M059J (cell line): ENCODE results near the gene SYPL1. TPM values are rescaled to one million over a fixed set of nuclear protein-coding genes. Genes with fewer than 3 reads are reported as not detected.

Experiments
- DNase-seq: peaks from one replicate; pipeline ENCODE4 v3.0.0-alpha.2; 2012; ENCODE audit warnings: low read depth
- total RNA-seq: library from RNA; depleted of rRNA; stranded (reverse); fragments of >200 nt; shearing (Covaris generic); gene quantifications from 2 replicates; pipeline ENCODE4 v1.2.3, GENCODE V29; 2014

The SYPL1 gene
- total RNA-seq, 1 experiment from 2014 or later, result 98.5 TPM

GRCh38 chr7:106094780-106095179 is 17.3 kb downstream of the SYPL1 start:
- DNase-seq, result no peak

GRCh38 chr7:106092204-106092603 is 19.9 kb downstream of the SYPL1 start:
- DNase-seq, result no peak

GRCh38 chr7:106089647-106090046 is 22.5 kb downstream of the SYPL1 start:
- DNase-seq, result no peak

DNA sequence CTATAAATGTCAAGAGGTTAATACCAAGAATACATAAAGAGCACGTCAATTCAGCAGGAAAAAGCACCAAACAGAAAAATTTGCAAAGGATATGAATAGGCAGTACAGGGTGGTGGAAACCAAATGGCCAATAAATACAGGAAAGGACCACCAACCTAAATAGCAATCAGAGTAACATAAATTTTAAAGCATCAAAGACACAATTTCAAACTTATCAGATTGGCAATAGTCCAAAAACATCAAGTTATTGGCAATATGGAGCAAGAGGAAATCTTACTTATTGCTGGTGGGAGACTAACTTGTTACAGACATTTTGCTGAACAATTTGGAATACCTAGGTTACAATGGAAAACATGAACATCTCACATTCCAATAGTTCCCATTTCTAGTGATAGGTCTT is 24.1 kb downstream of the SYPL1 start:
- no peak for DNase-seq

GRCh38 chr7:106086062-106086461 is 26.1 kb downstream of the SYPL1 start:
- no peak for DNase-seq

GRCh38 chr7:106085015-106085414 is 27.1 kb downstream of the SYPL1 start:
- no peak for DNase-seq

- no peak for DNase-seq
Measured at GRCh38 chr7:106083717-106084116, 28.4 kb downstream of the SYPL1 start.

DNA sequence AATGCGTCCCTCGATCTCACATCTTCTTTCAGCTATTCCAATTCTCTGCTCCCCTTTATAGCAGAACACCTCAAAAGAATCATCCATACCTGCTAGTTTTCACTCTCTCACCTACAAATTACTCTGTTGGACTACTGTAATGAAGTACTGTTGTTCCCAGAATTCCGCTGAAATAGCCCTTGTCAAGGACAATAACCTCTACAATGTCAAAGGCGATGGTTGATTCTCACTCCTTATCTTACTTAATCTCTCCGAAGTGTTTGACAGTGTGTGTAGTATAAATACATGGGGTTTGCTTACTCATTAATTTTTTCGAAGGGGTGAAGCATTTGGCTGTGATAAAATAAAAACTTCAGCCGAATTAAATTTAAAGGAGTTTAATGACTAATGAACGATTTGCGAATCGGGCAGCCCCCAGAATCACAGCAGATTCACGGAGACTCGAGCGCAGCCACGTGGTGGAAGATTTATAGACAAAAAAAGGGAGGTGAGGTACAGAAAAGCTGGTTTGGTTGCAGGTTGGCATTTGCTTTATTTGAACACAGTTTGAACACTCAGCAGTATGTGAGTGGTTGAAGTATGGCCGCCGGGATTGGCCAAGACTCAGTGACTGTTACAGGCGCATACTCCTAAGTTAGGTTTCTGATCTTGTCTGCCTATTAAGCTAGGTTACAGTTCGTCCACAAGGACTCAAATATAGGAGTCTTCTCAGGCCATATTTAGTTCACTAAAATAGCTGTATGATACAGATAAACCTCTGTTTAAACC is 29.8 kb downstream of the SYPL1 start:
- DNase-seq, result no peak

DNA sequence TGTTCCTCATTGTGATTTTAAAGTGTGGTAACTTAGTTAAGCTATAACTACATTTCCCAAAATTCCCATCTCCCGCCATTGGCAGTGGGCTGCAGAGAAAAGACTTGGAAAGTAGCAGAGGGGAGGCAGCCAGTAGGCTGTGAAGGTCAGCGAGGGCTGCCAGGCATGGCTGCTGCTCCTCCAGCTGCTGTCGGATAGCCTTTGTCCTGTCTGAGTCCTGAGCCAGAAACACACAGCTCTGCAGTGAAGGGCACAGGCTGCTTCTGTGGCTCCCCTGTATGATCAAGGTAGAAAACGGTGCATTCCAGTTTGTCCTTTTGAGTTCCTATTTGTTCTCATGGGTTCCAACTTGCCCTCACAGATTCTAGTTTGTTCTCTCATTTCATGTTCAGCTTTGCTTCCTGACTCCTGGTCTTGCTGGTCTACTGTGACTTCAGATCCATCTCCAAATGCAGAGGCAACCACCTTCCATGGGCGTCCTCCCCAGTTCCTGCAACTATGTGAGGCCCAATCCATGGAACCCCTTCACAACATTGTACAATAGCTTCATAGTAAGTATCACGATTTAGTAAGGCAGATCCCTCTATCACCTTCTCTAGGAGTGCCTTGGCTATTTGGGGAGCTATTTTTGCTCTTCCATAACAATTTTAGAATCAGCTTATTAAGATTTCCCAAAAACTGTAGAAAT is 31.7 kb downstream of the SYPL1 start:
- DNase-seq, result no peak

DNA sequence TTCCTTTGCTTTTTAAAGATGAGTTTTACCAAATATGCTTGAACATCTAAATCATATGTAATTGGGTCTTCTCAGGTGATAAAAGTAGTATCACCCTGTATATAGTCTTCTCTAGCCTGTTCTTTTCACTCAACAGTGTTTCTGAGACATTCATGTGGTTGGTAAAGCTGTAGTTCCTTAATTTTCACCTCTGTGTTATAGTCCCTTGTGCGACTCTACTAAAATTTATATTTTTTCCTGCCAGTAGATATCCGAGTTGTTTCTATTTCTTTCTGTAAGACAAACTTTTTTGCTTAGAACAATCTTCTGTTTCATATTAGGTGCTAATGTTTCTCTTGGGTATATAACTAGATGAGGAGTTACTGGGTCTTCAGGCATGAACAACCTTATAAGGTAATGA is 35.6 kb downstream of the SYPL1 start:
- DNase-seq, result no peak

DNA sequence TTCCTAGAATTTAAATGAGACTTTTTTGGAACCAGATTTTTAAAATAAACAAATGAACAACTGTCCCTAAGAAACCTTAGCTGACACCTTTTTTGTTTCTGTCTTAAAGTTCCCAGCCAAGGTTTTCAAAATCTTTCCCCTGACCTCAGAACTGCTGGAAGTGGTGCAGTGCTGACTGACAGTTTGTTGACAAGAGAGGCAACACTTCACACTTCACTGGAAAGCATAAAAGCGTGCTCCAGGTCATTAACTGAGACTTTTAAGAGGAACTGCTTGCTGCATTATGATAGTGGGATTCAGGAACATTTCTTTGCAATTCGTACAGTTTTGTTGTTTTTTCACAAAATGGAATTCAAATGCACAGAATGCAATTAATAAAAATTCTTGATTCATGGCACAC is 36.2 kb downstream of the SYPL1 start:
- no peak for DNase-seq

DNA sequence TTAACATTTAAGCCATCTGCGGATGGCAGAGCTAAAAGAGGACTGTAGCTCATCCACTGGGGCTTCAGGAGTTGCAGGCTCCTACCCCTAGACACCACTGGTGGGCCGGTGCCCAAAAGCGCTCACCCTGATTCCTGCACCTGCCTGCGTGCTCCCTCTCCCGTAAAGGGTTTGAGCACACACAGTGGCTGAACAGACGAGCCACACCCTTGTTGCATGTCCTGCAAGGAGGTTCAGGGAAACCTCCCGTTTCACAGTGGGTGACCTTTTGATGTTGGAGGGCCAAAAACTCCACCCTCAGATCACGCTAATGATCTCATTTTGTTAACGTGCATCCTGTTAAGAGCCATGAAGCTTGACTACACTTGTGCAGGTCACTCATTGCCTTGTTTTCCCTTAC is 37.9 kb downstream of the SYPL1 start:
- no peak for DNase-seq

GRCh38 chr7:106073701-106074100 is 38.4 kb downstream of the SYPL1 start:
- no peak for DNase-seq

- DNase-seq, result no peak
Measured at GRCh38 chr7:106072715-106073091, 39.4 kb downstream of the SYPL1 start.

DNA sequence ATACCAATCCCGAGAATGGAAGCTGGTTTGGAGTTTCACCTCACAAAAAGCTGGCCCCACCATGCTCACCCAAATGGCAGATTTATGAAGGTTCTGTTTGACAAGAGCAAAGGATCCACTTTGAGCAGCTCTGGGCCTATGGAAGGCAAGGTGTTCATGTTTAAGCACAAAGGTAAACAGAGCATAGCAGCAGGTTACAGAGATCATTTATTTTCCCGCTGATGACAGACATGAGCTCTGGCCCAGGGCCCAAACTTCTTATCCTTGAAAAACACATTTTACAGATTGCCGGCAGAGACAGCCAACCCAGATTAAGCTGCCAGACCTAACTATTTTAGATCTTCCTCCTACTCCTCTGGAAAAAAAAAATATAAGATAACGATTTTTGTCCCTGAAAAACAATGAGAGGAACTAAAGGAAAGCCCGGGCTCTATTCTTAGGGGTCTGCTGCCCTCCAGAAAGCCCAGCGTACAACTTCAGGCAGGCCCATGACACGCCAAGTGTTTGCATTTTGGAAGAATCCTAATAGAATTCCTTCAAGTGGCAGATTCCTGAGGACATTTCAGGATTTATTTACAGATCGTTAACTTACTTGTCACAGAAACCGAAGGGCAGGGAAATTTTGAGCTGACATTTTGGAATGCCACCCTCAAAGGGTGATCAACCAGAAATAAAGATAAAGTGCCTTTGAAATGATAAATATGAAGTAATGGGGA is 40.0 kb downstream of the SYPL1 start:
- DNase-seq, result no peak

GRCh38 chr7:106071356-106071998 is 40.6 kb downstream of the SYPL1 start:
- DNase-seq, result no peak

DNA sequence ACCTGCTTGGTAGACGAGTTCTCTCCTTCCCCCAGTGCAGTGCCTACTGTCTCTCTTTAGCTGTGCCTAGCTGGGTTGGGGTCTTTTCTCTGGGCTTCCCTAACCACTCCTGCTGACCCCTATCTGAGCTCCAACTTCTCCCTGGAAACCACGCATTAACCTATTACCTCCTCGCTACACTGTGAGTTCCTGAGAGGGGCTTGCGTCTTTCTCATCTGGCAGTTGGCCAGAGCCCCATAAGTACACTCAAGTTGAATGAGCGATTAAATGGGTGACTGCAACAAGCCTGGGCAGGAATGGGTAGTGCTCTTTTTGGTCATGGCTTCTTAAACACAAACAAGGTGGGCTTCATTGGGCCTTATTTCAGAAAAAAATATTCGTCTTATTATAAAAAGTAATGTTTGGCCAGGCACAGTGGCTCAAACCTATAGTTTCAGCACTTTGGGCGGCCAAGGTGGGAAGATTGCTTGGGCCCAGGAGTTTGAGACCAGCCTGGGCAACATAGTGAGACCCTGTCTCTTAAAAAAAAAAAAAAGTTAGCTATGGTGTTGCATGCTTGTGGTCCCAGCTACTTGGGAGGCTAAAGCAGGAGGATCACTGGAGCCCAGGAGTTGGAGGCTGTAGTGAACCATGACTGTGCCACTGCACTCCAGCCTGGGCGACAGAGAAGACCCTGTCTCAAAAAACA is 41.4 kb downstream of the SYPL1 start:
- DNase-seq, result no peak

DNA sequence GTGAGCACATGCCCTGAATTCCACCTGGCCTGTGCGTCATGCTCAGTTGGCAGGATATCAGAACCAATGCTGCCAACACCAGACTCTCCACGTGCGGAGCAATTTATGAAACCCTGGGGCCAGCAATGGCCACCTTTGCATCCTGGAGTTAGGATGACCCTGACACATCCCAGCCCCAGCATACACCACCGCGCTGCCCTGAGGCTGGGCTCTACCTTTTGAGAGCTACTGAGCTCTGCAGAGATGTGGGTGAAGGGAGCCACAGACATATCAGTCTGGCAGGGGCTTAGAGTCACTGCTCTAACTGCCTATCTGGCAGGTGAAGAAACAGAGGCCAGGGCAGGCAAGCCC is 41.9 kb downstream of the SYPL1 start:
- peak; percentile 44 for DNase-seq

GRCh38 chr7:106069471-106070200 is 42.5 kb downstream of the SYPL1 start:
- DNase-seq, result no peak

GRCh38 chr7:106068986-106069385 is 43.1 kb downstream of the SYPL1 start:
- peak; percentile 22 for DNase-seq

DNA sequence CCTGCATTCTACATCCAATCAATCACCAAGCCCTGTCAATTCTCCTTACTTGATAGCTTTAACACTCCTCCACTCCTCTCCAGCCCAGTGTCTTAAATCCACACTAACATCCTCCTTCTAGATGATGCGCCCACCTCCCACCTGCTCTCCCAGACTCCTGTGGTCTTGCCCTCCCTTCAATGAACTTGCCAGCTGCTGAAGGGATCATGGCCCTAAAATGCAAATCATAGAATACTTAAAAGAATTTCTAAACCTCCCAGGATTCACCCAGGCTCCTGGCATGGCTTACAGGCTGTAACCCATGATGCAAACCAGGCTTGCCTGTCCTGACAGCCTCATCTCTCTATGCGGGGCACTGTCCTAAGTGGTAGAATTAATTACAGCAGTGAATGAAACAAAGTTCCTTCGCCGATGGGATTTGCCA is 43.6 kb downstream of the SYPL1 start:
- DNase-seq, result no peak
